Esophagus mucosa (tissue), 1 donor: ENCODE data around the gene GPR137C. TPM values are rescaled to one million over a fixed set of nuclear protein-coding genes. Genes with fewer than 3 reads are reported as not detected.
A peak's percentile ranks its signal among the peaks of the same experiment; 100 is the strongest.

Experiments used
- ATAC-seq: fragments of 200-7000 bp; cut with Tn5 transposase; one replicate; pipeline ENCODE4 v1.9.1; 2020
- total RNA-seq: library from RNA; stranded (reverse); gene quantifications from one replicate; pipeline ENCODE4 v1.2.4, GENCODE V29; 2023
- donor health status: DM: yes; HTN: yes; CAD: no.

GPR137C gene
- total RNA-seq, 1 donor from 2014 or later: 0.16 TPM

DNA sequence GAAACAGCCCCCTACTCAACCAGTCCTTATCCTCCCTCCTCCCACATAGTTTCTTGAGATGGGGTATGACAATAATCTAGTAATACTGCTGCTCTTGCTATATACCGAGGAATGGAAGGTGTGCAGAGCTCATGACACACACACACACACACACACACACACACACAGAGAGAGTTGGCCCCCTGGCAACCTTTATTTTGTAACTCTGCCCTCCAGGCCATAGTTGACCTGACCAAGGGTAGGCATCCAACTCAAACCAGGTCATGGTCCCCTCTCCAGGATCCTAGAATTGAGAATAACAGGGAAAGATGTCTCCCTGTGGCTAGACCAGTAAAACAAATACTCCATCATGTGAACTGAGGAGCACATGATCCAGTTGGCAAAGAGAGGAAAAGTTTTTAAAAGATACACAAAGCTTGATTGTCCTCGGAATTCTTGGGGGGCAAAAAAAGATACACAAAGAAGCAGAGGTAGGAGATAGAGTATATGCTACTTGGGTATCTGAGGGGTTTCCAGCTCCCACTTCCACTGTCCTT, 131.4 kb downstream of the GPR137C start:
- ATAC-seq: peak; percentile 12

DNA sequence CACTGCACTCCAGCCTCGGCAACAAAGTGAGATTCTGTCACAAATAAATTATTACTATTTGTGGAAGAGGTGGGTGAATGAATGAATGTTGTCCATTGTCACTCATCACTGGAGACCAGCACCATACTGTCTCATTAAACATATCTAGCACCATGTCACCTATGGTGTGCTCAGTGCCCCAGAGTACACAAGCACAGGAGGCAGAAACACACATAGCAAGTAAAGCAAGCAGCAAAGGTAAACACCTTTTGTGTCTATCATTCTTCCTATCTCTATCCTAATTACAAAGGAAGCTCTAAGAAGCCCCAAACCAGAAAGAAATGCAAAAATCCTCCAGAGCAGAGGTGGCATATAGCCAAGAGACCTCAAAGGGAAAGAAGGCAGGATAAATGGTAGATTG, 133.5 kb downstream of the GPR137C start:
- no peak for ATAC-seq

Other genes starting within 250 kb of the GPR137C start
- 0.40 TPM for gene PTGER2, start 238.5 kb upstream of the GPR137C start, total RNA-seq
- 3.5 TPM for gene TXNDC16, start 331 bp upstream of the GPR137C start, total RNA-seq
- 271 TPM for gene ERO1A, start 142.7 kb downstream of the GPR137C start, total RNA-seq
- gene PSMC6, start 154.4 kb downstream of the GPR137C start, total RNA-seq: 66.8 TPM
- gene STYX, start 177.3 kb downstream of the GPR137C start, total RNA-seq: 13.7 TPM
- 18.2 TPM for gene GNPNAT1, start 238.8 kb downstream of the GPR137C start, total RNA-seq